Spinal cord (tissue), 10 donors: ENCODE results near the gene SYCP1. TPM values are rescaled to one million over a fixed set of nuclear protein-coding genes. Genes with fewer than 3 reads are reported as not detected.

Source experiments
- DNase-seq, 6 donors: peaks; one replicate each; pipeline versions ENCODE4 v3.0.0 to v3.0.0-alpha.2; 2013 to 2015; ENCODE audit warnings: low spot score in 6 of 6, low read depth in 4 of 6
- H3K27ac ChIP-seq: one replicate; pipeline ENCODE4 v1.5.1; 2013; ENCODE audit warnings: low read depth, low read length, control low read depth
- H3K27me3 ChIP-seq: one replicate; pipeline ENCODE4 v1.6.1; 2013; ENCODE audit warnings: low read length; ENCODE audit not compliant: control insufficient read depth, insufficient read depth
- H3K36me3 ChIP-seq: one replicate; pipeline ENCODE4 v1.6.1; 2013; ENCODE audit warnings: low read length; ENCODE audit not compliant: control insufficient read depth, insufficient read depth
- H3K4me1 ChIP-seq: one replicate; pipeline ENCODE4 v1.6.1; 2013; ENCODE audit warnings: low read length; ENCODE audit not compliant: control insufficient read depth, insufficient read depth
- H3K4me3 ChIP-seq: one replicate; pipeline ENCODE4 v1.5.1; 2013; ENCODE audit warnings: low read depth, low read length, control low read depth
- H3K9me3 ChIP-seq: one replicate; pipeline ENCODE4 v1.6.1; 2013; ENCODE audit warnings: low read length; ENCODE audit not compliant: control insufficient read depth, insufficient read depth
- WGBS: methylation state at CpG from one replicate; pipeline ENCODE4 v1.1.5; 2013; ENCODE audit warnings: missing lambda C conversion rate; ENCODE audit not compliant: insufficient coverage; 5-methylcytosine and 5-hydroxymethylcytosine counted together
- polyA plus RNA-seq, 2 donors: library from polyadenylated mRNA; unstranded; fragments of 120-200 nt; gene quantifications; one replicate each; pipeline ENCODE4 v1.2.1, GENCODE V29; 2013; ENCODE audit not compliant: insufficient read length in 2 of 2
- total RNA-seq, 2 donors: library from RNA; depleted of rRNA in 1 of 2; stranded (reverse); fragments of 120-200 nt in 1 of 2; fragments of >200 nt in 1 of 2; gene quantifications; one replicate each; pipeline versions ENCODE4 v1.2.3 to v1.2.4, GENCODE V29; 2013 to 2014
- donor health status: healthy.

The SYCP1 gene
- total and polyA plus RNA-seq, 4 donors, result 0.11 to 0.48 TPM; not detected in 2

- H3K36me3 ChIP-seq, result no peaks in the 10 kb centered on the region
- H3K9me3 ChIP-seq, result no peaks in the 10 kb centered on the region
- no peaks in the 10 kb centered on the region for H3K27me3 ChIP-seq
- no peaks in the 10 kb centered on the region for H3K4me1 ChIP-seq
- no CpG with 5 or more reads among the region's 2 CpGs for WGBS
- DNase-seq, result no peak
- no peak overlapping the region for H3K4me3 ChIP-seq
- no peak overlapping the region for H3K27ac ChIP-seq
These were observed 185.8 kb downstream of the SYCP1 start for GRCh38 chr1:115040501-115040900.

GRCh38 chr1:115041654-115042053 lies 187.0 kb downstream of the SYCP1 start:
- no peaks in the 10 kb centered on the region for H3K27me3 ChIP-seq
- no peak overlapping the region for H3K27ac ChIP-seq
- DNase-seq, result no peak
- H3K4me1 ChIP-seq, result no peaks in the 10 kb centered on the region
- no peaks in the 10 kb centered on the region for H3K36me3 ChIP-seq
- no peaks in the 10 kb centered on the region for H3K9me3 ChIP-seq
- no peak overlapping the region for H3K4me3 ChIP-seq

Other genes with a start within 250 kb of the SYCP1 start
- gene DENND2C, start 184.8 kb upstream of the SYCP1 start, total RNA-seq, result 1 to 10 TPM; 4.0 to 9.3 TPM
- 1 to 10 TPM; 1.7 to 2.7 TPM for gene DENND2C, start 184.8 kb upstream of the SYCP1 start, polyA plus RNA-seq
- gene AMPD1, start 159.3 kb upstream of the SYCP1 start, total RNA-seq, result under 1 TPM in 1 of 2 donors, not detected in 1; 0.89 TPM
- gene AMPD1, start 159.3 kb upstream of the SYCP1 start, polyA plus RNA-seq, result under 1 TPM in 1 of 2 donors, not detected in 1; 0.27 TPM
- 10 to 100 TPM; 47.5 to 53.0 TPM for gene NRAS, start 138.1 kb upstream of the SYCP1 start, total RNA-seq
- 10 to 100 TPM; 35.8 to 54.1 TPM for gene NRAS, start 138.1 kb upstream of the SYCP1 start, polyA plus RNA-seq
- 100 to 1,000 TPM; 320 to 727 TPM for gene CSDE1, start 96.9 kb upstream of the SYCP1 start, total RNA-seq
- 100 to 1,000 TPM; 260 to 316 TPM for gene CSDE1, start 96.9 kb upstream of the SYCP1 start, polyA plus RNA-seq
- gene SIKE1, start 74.2 kb upstream of the SYCP1 start, total RNA-seq, result 100 to 1,000 TPM in 1 of 2 donors, 10 to 100 TPM in 1; 80.4 to 126 TPM
- 10 to 100 TPM; 36.5 to 53.6 TPM for gene SIKE1, start 74.2 kb upstream of the SYCP1 start, polyA plus RNA-seq
- gene TSHB, start 175.0 kb downstream of the SYCP1 start, total RNA-seq, result not detected
- 1 to 10 TPM in 1 of 2 donors, not detected in 1; 1.3 TPM for gene TSHB, start 175.0 kb downstream of the SYCP1 start, polyA plus RNA-seq
- gene TSPAN2, start 234.6 kb downstream of the SYCP1 start, total RNA-seq, result 10 to 100 TPM in 1 of 2 donors, 1 to 10 TPM in 1; 8.9 to 29.0 TPM
- gene TSPAN2, start 234.6 kb downstream of the SYCP1 start, polyA plus RNA-seq, result 10 to 100 TPM; 28.4 to 29.0 TPM